ENCODE results near the gene BLMH. TPM values are rescaled to one million over a fixed set of nuclear protein-coding genes. Genes with fewer than 3 reads are reported as not detected.

Gene BLMH
- total and polyA plus RNA-seq, 2 donors from 2014 or later: 30.5 to 32.5 TPM

DNA sequence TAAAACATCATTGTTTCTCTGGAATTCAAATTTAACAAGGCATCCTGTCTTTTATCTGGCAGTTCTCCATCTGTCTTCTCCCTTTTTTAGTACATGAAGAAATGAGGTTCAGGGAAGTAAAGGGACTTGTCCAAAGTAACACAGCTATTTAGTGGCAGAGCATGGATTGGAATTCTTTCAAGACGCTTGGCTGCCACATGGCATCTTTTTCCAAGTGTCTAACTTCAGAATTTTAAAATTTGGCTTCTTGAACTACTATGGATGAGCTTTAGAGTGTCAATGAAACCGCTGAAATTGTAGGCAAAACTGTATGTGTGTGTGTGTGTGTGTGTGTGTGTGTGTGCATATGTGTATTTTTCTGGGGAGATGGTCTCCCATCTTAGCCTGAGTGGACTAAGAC, 47.3 kb upstream of the BLMH start:
- no peak for TF ChIP-seq CTCF (IDR thresholded peaks at IDR 0.05; ENCODE audit: borderline replicate concordance, extremely low read depth, insufficient read depth)
- Histone ChIP-seq H3K9me3 (ENCODE audit: control insufficient read depth in 2 of 3, insufficient read depth in 1 of 3, low read length in 3 of 3) (no peaks in the 10 kb centered on the region), H3K4me1 (ENCODE audit: control insufficient read depth in 2 of 3, insufficient read depth in 2 of 3, low read depth in 1 of 3, low read length in 3 of 3) (peaks cover 0 to 30% (median 8%) of the 10 kb centered on the region in 3 donors), H3K27me3 (ENCODE audit: control insufficient read depth, insufficient read depth, low read length) (no peaks in the 10 kb centered on the region), H3K9ac (ENCODE audit: low read length in 3 of 3) (no peak overlapping the region), H3K4me3 (ENCODE audit: low read length in 3 of 3) (no peak overlapping the region), H3K36me3 (ENCODE audit: control insufficient read depth in 2 of 3, insufficient read depth in 3 of 3, low read length in 3 of 3) (no peaks in the 10 kb centered on the region), H3K27ac (ENCODE audit: low read depth in 2 of 2, low read length in 2 of 2) (no peak overlapping the region)
- intact Hi-C loops (cut with DNase I): no loop called here
- no peak for DNase-seq
- FAIRE-seq: no peak

DNA sequence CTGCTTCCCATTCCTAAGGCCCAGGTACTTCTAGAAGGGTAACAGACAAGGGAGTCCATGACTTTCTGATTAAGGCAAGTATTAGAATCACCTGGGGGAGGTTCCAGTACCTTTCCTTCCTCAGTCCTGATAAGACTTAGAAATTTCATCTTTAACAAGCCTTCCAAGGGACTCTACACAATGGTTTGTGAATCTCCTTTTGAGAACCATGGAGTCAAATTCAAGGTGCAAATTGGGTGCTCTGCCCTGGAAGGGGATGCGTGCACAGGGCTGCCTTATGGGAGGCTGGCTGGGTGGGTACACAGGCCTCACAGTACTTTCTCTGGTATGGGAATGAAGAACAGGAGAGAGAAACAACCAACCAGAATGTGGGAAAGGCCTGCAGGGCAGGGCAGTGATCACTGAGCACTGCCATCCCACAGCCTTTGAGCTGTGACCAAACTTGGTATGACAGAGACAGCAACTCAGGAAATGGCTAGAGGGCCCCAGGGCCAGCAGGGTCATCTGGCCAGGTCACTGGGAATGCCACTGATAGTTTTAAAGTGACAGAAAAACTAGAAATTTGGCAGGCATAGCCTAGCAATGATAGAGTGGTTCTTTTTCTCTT, 45.8 kb upstream of the BLMH start:
- FAIRE-seq (no peak), DNase-seq (no peak)
- Histone ChIP-seq H3K36me3 (ENCODE audit: control insufficient read depth in 2 of 3, insufficient read depth in 3 of 3, low read length in 3 of 3) (no peaks in the 10 kb centered on the region), H3K27me3 (ENCODE audit: control insufficient read depth, insufficient read depth, low read length) (no peaks in the 10 kb centered on the region), H3K4me3 (ENCODE audit: low read length in 3 of 3) (no peak overlapping the region), H3K9ac (ENCODE audit: low read length in 3 of 3) (no peak overlapping the region), H3K9me3 (ENCODE audit: control insufficient read depth in 2 of 3, insufficient read depth in 1 of 3, low read length in 3 of 3) (no peaks in the 10 kb centered on the region), H3K27ac (ENCODE audit: low read depth in 2 of 2, low read length in 2 of 2) (peak overlapping the region; percentile 51 to 77), H3K4me1 (ENCODE audit: control insufficient read depth in 2 of 3, insufficient read depth in 2 of 3, low read depth in 1 of 3, low read length in 3 of 3) (peaks cover 0 to 25% (median 6%) of the 10 kb centered on the region in 3 donors)
- intact Hi-C loops (cut with DNase I): no loop called here
- TF ChIP-seq CTCF (IDR thresholded peaks at IDR 0.05; ENCODE audit: borderline replicate concordance, extremely low read depth, insufficient read depth): no peak

DNA sequence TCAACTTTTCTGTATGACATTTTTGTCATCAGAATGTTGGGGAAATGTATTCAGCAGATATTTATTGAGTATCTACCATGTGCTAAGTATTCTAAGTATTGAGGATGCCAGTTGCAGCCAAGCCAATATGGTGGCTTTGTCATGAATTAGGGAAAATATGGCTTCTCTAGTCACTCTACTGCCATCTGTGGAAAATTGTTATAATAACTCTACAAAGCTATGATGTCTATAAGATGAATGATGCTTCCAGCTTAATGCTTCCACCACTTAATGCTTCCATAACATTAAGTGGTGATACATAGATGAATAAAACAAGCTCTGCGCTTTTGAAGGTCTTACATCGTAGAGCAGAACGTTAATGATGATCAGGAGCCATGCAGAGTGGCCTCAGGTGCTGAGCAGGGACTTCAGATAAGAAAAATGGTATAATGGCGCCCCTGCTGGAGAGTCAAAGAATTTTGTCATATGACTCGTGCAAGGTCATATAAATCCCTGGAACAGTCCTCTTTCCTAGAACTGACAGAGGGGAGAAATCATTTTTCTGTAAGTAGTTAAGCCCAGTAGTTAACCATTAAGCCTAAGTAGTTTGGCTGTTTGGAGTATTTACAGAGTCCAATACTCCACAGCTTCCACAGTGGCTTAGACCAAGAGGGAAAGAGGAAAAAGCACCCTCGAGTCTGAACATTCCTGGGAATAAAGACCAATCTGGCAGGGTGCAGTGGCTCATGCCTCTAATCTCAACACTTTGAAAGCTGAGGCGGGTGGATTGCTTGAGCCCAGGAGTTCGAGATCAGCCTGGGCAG, 44.8 kb upstream of the BLMH start:
- FAIRE-seq (peak; percentile 77), DNase-seq (peak in 3 of 5 donors; percentile 27 to 68 (median 65))
- Histone ChIP-seq H3K27ac (ENCODE audit: low read depth in 2 of 2, low read length in 2 of 2) (peak overlapping the region in 1 of 2 donors; percentile 77), H3K4me1 (ENCODE audit: control insufficient read depth in 2 of 3, insufficient read depth in 2 of 3, low read depth in 1 of 3, low read length in 3 of 3) (peaks cover 0 to 26% (median 4%) of the 10 kb centered on the region in 3 donors), H3K9me3 (ENCODE audit: control insufficient read depth in 2 of 3, insufficient read depth in 1 of 3, low read length in 3 of 3) (no peaks in the 10 kb centered on the region), H3K4me3 (ENCODE audit: low read length in 3 of 3) (no peak overlapping the region), H3K9ac (ENCODE audit: low read length in 3 of 3) (no peak overlapping the region), H3K36me3 (ENCODE audit: control insufficient read depth in 2 of 3, insufficient read depth in 3 of 3, low read length in 3 of 3) (no peaks in the 10 kb centered on the region), H3K27me3 (ENCODE audit: control insufficient read depth, insufficient read depth, low read length) (no peaks in the 10 kb centered on the region)
- intact Hi-C loops (cut with DNase I): no loop called here
- peak; percentile 61 for TF ChIP-seq CTCF (IDR thresholded peaks at IDR 0.05; ENCODE audit: borderline replicate concordance, extremely low read depth, insufficient read depth)
